IPS-20b (cell line): ENCODE measurements around the gene JADE2.

Source experiments
- H3K27ac ChIP-seq: one replicate; pipeline ENCODE4 v1.5.1; 2013; ENCODE audit warnings: low read length
- H3K27me3 ChIP-seq: 2 replicates; pipeline ENCODE4 v1.6.1; 2013; ENCODE audit warnings: mild to moderate bottlenecking, low read length, inconsistent platforms; ENCODE audit not compliant: insufficient read depth
- H3K36me3 ChIP-seq: 2 replicates; pipeline ENCODE4 v1.6.1; 2013; ENCODE audit warnings: low read depth, mild to moderate bottlenecking, inconsistent platforms, low read length, moderate library complexity; ENCODE audit not compliant: insufficient read depth
- H3K4me1 ChIP-seq: 2 replicates; pipeline ENCODE4 v1.6.1; 2013; ENCODE audit warnings: mild to moderate bottlenecking, control low read depth, inconsistent platforms, low read length, moderate library complexity; ENCODE audit not compliant: insufficient read depth
- H3K4me3 ChIP-seq: 2 replicates; pipeline ENCODE4 v1.5.1; 2013; ENCODE audit warnings: mild to moderate bottlenecking, low read length, inconsistent platforms
- H3K9ac ChIP-seq: 2 replicates; pipeline ENCODE4 v1.6.1; 2013; ENCODE audit warnings: low read depth, mild to moderate bottlenecking, inconsistent platforms, low read length, moderate library complexity
- H3K9me3 ChIP-seq: 2 replicates; pipeline ENCODE4 v1.6.1; 2013; ENCODE audit warnings: mild to moderate bottlenecking, low read depth, low read length, inconsistent platforms; ENCODE audit not compliant: insufficient read depth

The JADE2 gene

GRCh38 chr5:134609232-134609851 is 83.9 kb downstream of the JADE2 start:
- H3K4me1 ChIP-seq: no peaks in the 10 kb centered on the region
- no peaks in the 10 kb centered on the region for H3K9me3 ChIP-seq
- H3K36me3 ChIP-seq: peaks cover 65% of the 10 kb centered on the region
- H3K4me3 ChIP-seq: no peak overlapping the region
- no peak overlapping the region for H3K9ac ChIP-seq
- H3K27me3 ChIP-seq: no peaks in the 10 kb centered on the region
- H3K27ac ChIP-seq: no peak overlapping the region

- Histone ChIP-seq H3K9ac (no peak overlapping the region), H3K27ac (no peak overlapping the region), H3K27me3 (no peaks in the 10 kb centered on the region), H3K36me3 (peaks cover 57% of the 10 kb centered on the region), H3K4me1 (no peaks in the 10 kb centered on the region; the same call in 1 of the 2 replicates), H3K4me3 (no peak overlapping the region), H3K9me3 (no peaks in the 10 kb centered on the region)
Observed at GRCh38 chr5:134610725-134611124, 85.3 kb downstream of the JADE2 start.

GRCh38 chr5:134611515-134611914 is 86.0 kb downstream of the JADE2 start:
- H3K36me3 ChIP-seq: peaks cover 49% of the 10 kb centered on the region
- no peak overlapping the region for H3K9ac ChIP-seq
- no peak overlapping the region for H3K27ac ChIP-seq
- H3K4me3 ChIP-seq: no peak overlapping the region
- no peaks in the 10 kb centered on the region for H3K27me3 ChIP-seq
- no peaks in the 10 kb centered on the region; the same call in 1 of the 2 replicates for H3K4me1 ChIP-seq
- no peaks in the 10 kb centered on the region for H3K9me3 ChIP-seq

- Histone ChIP-seq H3K27ac (no peak overlapping the region), H3K27me3 (no peaks in the 10 kb centered on the region), H3K36me3 (peaks cover 27% of the 10 kb centered on the region), H3K9me3 (no peaks in the 10 kb centered on the region), H3K4me1 (no peaks in the 10 kb centered on the region; the same call in 1 of the 2 replicates), H3K9ac (no peak overlapping the region), H3K4me3 (no peak overlapping the region)
Observed at GRCh38 chr5:134614450-134615085, 89.1 kb downstream of the JADE2 start.

GRCh38 chr5:134620634-134621033 is 95.2 kb downstream of the JADE2 start:
- no peak overlapping the region for H3K4me3 ChIP-seq
- no peaks in the 10 kb centered on the region for H3K4me1 ChIP-seq
- no peaks in the 10 kb centered on the region for H3K9me3 ChIP-seq
- H3K27me3 ChIP-seq: no peaks in the 10 kb centered on the region
- H3K27ac ChIP-seq: no peak overlapping the region
- no peak overlapping the region for H3K9ac ChIP-seq
- H3K36me3 ChIP-seq: peaks cover 27% of the 10 kb centered on the region

- no peaks in the 10 kb centered on the region for H3K4me1 ChIP-seq
- no peak overlapping the region for H3K9ac ChIP-seq
- H3K27ac ChIP-seq: no peak overlapping the region
- H3K4me3 ChIP-seq: no peak overlapping the region
- no peaks in the 10 kb centered on the region for H3K27me3 ChIP-seq
- no peaks in the 10 kb centered on the region for H3K9me3 ChIP-seq
- peaks cover 18% of the 10 kb centered on the region for H3K36me3 ChIP-seq
Observed at GRCh38 chr5:134625559-134625958, 100.1 kb downstream of the JADE2 start.

GRCh38 chr5:134626369-134627014 is 101.0 kb downstream of the JADE2 start:
- Histone ChIP-seq H3K9ac (no peak overlapping the region), H3K9me3 (no peaks in the 10 kb centered on the region), H3K27ac (no peak overlapping the region)

More at GRCh38 chr5:134626369-134627014, 101.0 kb downstream of the JADE2 start:
- no peaks in the 10 kb centered on the region for H3K4me1 ChIP-seq
- 0 out of 2 replicates have a peak, but pooled peaks cover 9% of the 10 kb centered on the region for H3K36me3 ChIP-seq
- H3K4me3 ChIP-seq: no peak overlapping the region
- H3K27me3 ChIP-seq: no peaks in the 10 kb centered on the region
